RPMI8226 (cell line): ENCODE measurements around the gene FAM114A1.
A peak's percentile ranks its signal among the peaks of the same experiment; 100 is the strongest.
"Not testable (repeated sequence)": the region's sequence is repeated elsewhere in the genome, so short reads cannot be mapped to it uniquely, and the experiment has no call there.

Experiments
- DNase-seq: peaks from one replicate; pipeline ENCODE4 v3.0.0-alpha.2; 2015

FAM114A1 gene

GRCh38 chr4:38979511-38980230, 112.1 kb downstream of the FAM114A1 start:
- DNase-seq: no peak

GRCh38 chr4:38980903-38981676, 113.5 kb downstream of the FAM114A1 start:
- DNase-seq: no peak

GRCh38 chr4:38982361-38983095, 114.9 kb downstream of the FAM114A1 start:
- no peak for DNase-seq

GRCh38 chr4:38983291-38983690, 115.7 kb downstream of the FAM114A1 start:
- no peak for DNase-seq

- no peak for DNase-seq
Observed at GRCh38 chr4:38983787-38984598, 116.4 kb downstream of the FAM114A1 start.

GRCh38 chr4:38985410-38986100, 117.9 kb downstream of the FAM114A1 start:
- peak; percentile 8 for DNase-seq

GRCh38 chr4:38987491-38987890, 119.9 kb downstream of the FAM114A1 start:
- DNase-seq: no peak

- DNase-seq: not testable (repeated sequence)
Observed at GRCh38 chr4:38988353-38988752, 120.7 kb downstream of the FAM114A1 start.

- DNase-seq: no peak
Observed at GRCh38 chr4:38989487-38989886, 121.9 kb downstream of the FAM114A1 start.

GRCh38 chr4:38990241-38990640, 122.6 kb downstream of the FAM114A1 start:
- DNase-seq: no peak

GRCh38 chr4:38993683-38994082, 126.1 kb downstream of the FAM114A1 start:
- DNase-seq: no peak

GRCh38 chr4:38994135-38994534, 126.5 kb downstream of the FAM114A1 start:
- DNase-seq: no peak
